Heart right ventricle (tissue), 16 donors: ENCODE measurements around the gene GALNTL6. TPM values are rescaled to one million over a fixed set of nuclear protein-coding genes. Genes with fewer than 3 reads are reported as not detected.

Experiments
- ATAC-seq, 8 donors: fragments of 200-7000 bp; cut with Tn5 transposase; one replicate each; pipeline ENCODE4 v1.9.1; 2020; ENCODE audit warnings: mild to moderate bottlenecking in 8 of 8, moderate library complexity in 8 of 8, moderate number of reproducible peaks in 1 of 8
- DNase-seq, 2 donors: peaks; one replicate each; pipeline ENCODE4 v3.0.0-alpha.2; 2020
- H3K27ac ChIP-seq, 10 donors: fragments of 200-600 bp; sonication (generic) in 2 of 10; one replicate each; pipeline versions ENCODE4 v1.5.0 to v1.8.0; 2020 to 2022; ENCODE audit warnings: mild to moderate bottlenecking in 3 of 10
- H3K27me3 ChIP-seq, 7 donors: fragments of 200-600 bp; one replicate each; pipeline ENCODE4 v1.8.0; 2021 to 2022; ENCODE audit warnings: mild to moderate bottlenecking in 2 of 7
- H3K36me3 ChIP-seq, 9 donors: fragments of 200-600 bp; sonication (generic) in 1 of 9; one replicate each; pipeline versions ENCODE4 v1.5.0 to v1.8.0; 2020 to 2022; ENCODE audit warnings: mild to moderate bottlenecking in 2 of 9
- H3K4me1 ChIP-seq, 9 donors: fragments of 200-600 bp; sonication (generic) in 1 of 9; one replicate each; pipeline versions ENCODE4 v1.5.0 to v1.8.0; 2020 to 2022; ENCODE audit warnings: mild to moderate bottlenecking in 4 of 9
- H3K4me3 ChIP-seq, 10 donors: fragments of 200-600 bp; sonication (generic) in 2 of 10; one replicate each; pipeline versions ENCODE4 v1.5.0 to v1.8.0; 2020 to 2022; ENCODE audit warnings: mild to moderate bottlenecking in 7 of 10, moderate library complexity in 2 of 10
- H3K9me3 ChIP-seq, 11 donors: fragments of 200-600 bp in 10 of 11; sonication (generic) in 2 of 11; one replicate each; pipeline versions ENCODE4 v1.5.0 to v1.8.0; 2013 to 2022; ENCODE audit warnings: mild to moderate bottlenecking in 2 of 11, control low read depth in 1 of 11, moderate library complexity in 1 of 11
- WGBS, 2 donors: extraction: QIAGEN DNeasy Blood & Tissue Kit; methylation state at CpG; one replicate each; pipeline ENCODE4 v1.1.7; 2013; ENCODE audit warnings: inconsistent platforms in 1 of 2; 5-methylcytosine and 5-hydroxymethylcytosine counted together
- intact Hi-C, 10 donors: fragments of 100-400 bp; cut with DNase I; formaldehyde crosslinking; loops; one replicate each; pipeline versions ENCODE4 v1.11.1 to v1.14.2; 2022
- polyA plus RNA-seq, 2 donors: library from polyadenylated mRNA; stranded (reverse); fragments of 200-250 nt; gene quantifications; one replicate each; pipeline ENCODE4 v1.2.3, GENCODE V29; 2013
- total RNA-seq, 10 donors: library from RNA; stranded (reverse); fragmentation: NEBNext Ultra II Directional in 3 of 10; extraction: Animal tissue kit (Norgen Biotek cat#: 25700) in 3 of 10; gene quantifications; one replicate each; pipeline versions ENCODE4 v1.2.1 to v1.2.4, GENCODE V29; 2021 to 2023
- TF ChIP-seq, protein P1 (sequence below), 9 donors: fragments of 200-600 bp; sonication (generic) in 2 of 9; IDR thresholded peaks; one replicate each; pipeline versions ENCODE4 v1.5.0 to v1.8.0; 2021 to 2022; ENCODE audit warnings: antibody characterized with exemption in 9 of 9, mild to moderate bottlenecking in 5 of 9, moderate library complexity in 1 of 9
- donor health status: Arrhythmogenic right ventricular cardiomyopathy.
- donor health status: ischemic (EF 13 %, LVEDD 7.1; RV severe dilation, severe dysfunction).
- donor health status: healthy with polysubstance abuse.
- donor health status: DM: no; HTN: yes; CAD: no.
- donor health status: DM: no; HTN: no; CAD: no.
- donor health status: ischemic (EF 25% LVEDD 6.9; RV normal size, moderate dysfunction).
- donor health status: ischemic (EF 25% LVEDD 5.7; RV mildly dilated, moderate dysfunction).
- donor health status: healthy.
- donor health status: DM: yes; HTN: yes; CAD: no.
- donor health status: Ischemic cardiomyopathy.
- donor health status: ischemic (EF 35%, LVEDD 5.7; RV mildly dilated, moderate dysfunction).
- donor health status: nonischemic (EF 11% LVEDD 7.7; RV severe dilation, severe dysfunction).
- donor health status: DM: yes; HTN: yes; CAD: no.
- donor health status: PGD.
- donor health status: ischemic (EF 29% LVEDD 5.4; RV normal size, mild dysfunction).
- donor health status: nonischemic (EF 23%, LVEDD 6.1; RV moderate dilation, normal function).

GALNTL6 gene
- total and polyA plus RNA-seq, 12 donors = 0.14 to 2.6 (median 0.49) TPM; not detected in 6

DNA sequence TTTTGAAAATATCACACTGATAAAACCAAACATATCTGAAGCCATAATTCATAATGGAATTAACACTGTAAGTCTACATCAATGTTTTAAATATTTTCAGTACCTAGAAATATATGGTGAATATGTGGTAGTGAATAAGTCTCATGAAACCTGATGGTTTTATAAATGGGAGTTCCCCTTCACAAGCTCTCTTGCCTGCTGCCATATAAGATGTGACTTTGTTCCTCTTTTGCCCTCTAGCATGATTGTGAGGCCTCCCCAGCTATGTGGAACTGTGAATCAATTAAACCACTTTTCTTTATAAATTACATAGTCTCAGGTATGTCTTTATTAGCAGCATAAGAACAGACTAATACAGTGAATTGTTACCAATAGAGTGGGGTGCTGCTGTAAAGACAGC, 818.6 kb downstream of the GALNTL6 start:
- H3K4me3 ChIP-seq = no peak overlapping the region
- H3K4me1 ChIP-seq = no peaks in the 10 kb centered on the region
- intact Hi-C loops = no loop called here
- no peak overlapping the region for H3K27ac ChIP-seq
- DNase-seq (no peak), ATAC-seq (no peak)
- TF ChIP-seq, protein P1, sequence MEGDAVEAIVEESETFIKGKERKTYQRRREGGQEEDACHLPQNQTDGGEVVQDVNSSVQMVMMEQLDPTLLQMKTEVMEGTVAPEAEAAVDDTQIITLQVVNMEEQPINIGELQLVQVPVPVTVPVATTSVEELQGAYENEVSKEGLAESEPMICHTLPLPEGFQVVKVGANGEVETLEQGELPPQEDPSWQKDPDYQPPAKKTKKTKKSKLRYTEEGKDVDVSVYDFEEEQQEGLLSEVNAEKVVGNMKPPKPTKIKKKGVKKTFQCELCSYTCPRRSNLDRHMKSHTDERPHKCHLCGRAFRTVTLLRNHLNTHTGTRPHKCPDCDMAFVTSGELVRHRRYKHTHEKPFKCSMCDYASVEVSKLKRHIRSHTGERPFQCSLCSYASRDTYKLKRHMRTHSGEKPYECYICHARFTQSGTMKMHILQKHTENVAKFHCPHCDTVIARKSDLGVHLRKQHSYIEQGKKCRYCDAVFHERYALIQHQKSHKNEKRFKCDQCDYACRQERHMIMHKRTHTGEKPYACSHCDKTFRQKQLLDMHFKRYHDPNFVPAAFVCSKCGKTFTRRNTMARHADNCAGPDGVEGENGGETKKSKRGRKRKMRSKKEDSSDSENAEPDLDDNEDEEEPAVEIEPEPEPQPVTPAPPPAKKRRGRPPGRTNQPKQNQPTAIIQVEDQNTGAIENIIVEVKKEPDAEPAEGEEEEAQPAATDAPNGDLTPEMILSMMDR (IDR thresholded peaks at IDR 0.05) = no peak
- no peaks in the 10 kb centered on the region for H3K36me3 ChIP-seq
- H3K9me3 ChIP-seq = no peaks in the 10 kb centered on the region
- no peaks in the 10 kb centered on the region for H3K27me3 ChIP-seq

DNA sequence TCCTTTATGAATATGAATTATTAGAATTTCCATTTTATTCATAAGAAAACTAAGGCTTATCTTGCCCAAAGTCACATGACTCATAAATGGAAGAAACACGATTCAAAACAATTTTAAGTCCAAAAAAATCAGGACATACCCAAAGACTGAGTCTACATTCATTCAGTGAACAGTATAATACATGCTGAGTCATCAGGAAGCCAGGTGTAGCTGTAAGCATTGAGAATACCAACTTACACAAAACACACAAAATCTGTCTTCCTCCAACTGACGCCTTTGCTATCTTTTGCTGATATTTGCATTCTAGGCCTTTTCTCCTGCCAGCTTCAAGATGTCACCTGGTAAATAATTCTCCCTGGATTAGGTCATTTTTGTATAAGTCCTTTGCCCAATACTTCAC, 835.3 kb downstream of the GALNTL6 start:
- no peak for DNase-seq
- Histone ChIP-seq H3K27me3 (no peaks in the 10 kb centered on the region), H3K4me3 (no peak overlapping the region), H3K4me1 (no peaks in the 10 kb centered on the region), H3K36me3 (no peaks in the 10 kb centered on the region), H3K27ac (no peak overlapping the region), H3K9me3 (no peaks in the 10 kb centered on the region)
- intact Hi-C loops = no loop called here
- no peak for ATAC-seq
- TF ChIP-seq, protein P1 (IDR thresholded peaks at IDR 0.05) = no peak
- 69 to 81% methylated on average over 2 of the region's 2 CpGs for WGBS, 2 donors

DNA sequence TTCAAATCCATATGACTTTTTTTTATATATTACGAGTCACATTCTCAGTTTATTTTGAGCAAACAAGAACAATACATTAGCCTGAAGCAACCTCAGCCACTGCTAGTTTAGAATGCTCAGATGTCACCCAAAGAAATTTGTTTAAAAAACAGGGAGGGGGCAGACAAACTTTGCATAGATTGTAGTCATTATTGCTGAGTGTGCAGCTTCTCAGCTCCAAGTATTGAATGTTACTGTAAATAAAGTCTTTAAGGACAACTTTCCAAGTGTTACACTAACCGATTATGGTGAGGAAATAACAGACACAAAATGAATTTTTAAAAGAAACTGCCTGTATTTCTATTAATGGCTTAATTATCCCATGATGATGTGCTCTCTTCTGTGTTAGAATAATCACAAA, 835.9 kb downstream of the GALNTL6 start:
- intact Hi-C loops = no loop called here
- Histone ChIP-seq H3K27ac (no peak overlapping the region), H3K36me3 (no peaks in the 10 kb centered on the region), H3K4me3 (no peak overlapping the region), H3K9me3 (no peaks in the 10 kb centered on the region), H3K27me3 (no peaks in the 10 kb centered on the region), H3K4me1 (no peaks in the 10 kb centered on the region)
- ATAC-seq = no peak
- TF ChIP-seq, protein P1 (IDR thresholded peaks at IDR 0.05) = no peak
- 67 to 74% methylated on average over 2 of the region's 2 CpGs for whole genome bisulfite sequencing, 2 donors
- DNase-seq = no peak

DNA sequence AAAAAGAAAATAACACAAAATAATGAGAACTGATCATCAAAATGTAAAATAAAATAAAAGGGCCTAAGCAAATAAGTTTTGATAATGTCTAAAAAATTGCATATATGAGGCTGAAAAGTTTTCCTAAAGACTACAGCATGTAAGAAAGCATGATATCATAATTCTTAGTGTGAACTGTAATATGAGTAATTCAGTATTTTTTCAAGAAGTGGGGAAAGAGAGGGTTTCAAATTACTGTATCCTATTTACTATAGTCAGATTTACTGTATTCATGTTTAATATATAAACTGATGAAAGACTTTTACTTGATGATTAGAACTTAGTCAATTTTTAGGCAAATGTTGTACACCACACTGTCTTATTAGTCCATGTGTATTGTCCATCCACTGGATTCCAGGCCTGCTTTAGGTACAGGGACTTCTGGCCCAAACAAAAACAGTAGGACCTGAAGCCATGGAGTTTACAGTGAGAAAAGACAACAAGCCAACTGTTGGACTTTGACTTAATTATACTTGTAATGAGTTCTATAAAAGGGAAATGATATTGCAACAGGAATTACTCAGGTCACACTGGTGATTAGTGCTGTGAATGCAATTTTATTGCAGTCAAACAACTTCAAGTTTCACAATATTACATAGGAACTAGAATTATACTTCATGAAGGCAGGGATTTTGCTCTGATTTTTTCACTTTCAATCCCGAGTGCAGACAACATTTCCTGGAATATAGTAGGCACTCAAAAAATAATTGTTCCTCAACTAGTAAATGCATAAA, 837.7 kb downstream of the GALNTL6 start:
- TF ChIP-seq, protein P1 (IDR thresholded peaks at IDR 0.05) = no peak
- Histone ChIP-seq H3K9me3 (no peaks in the 10 kb centered on the region), H3K27me3 (no peaks in the 10 kb centered on the region), H3K36me3 (no peaks in the 10 kb centered on the region), H3K4me3 (no peak overlapping the region), H3K4me1 (no peaks in the 10 kb centered on the region), H3K27ac (no peak overlapping the region)
- intact Hi-C loops = no loop called here
- ATAC-seq (no peak), DNase-seq (no peak)
- 78 to 87% methylated on average over 1 of the region's 1 CpG for WGBS, 2 donors
